ENCODE data around the gene SLC16A2.

DNA sequence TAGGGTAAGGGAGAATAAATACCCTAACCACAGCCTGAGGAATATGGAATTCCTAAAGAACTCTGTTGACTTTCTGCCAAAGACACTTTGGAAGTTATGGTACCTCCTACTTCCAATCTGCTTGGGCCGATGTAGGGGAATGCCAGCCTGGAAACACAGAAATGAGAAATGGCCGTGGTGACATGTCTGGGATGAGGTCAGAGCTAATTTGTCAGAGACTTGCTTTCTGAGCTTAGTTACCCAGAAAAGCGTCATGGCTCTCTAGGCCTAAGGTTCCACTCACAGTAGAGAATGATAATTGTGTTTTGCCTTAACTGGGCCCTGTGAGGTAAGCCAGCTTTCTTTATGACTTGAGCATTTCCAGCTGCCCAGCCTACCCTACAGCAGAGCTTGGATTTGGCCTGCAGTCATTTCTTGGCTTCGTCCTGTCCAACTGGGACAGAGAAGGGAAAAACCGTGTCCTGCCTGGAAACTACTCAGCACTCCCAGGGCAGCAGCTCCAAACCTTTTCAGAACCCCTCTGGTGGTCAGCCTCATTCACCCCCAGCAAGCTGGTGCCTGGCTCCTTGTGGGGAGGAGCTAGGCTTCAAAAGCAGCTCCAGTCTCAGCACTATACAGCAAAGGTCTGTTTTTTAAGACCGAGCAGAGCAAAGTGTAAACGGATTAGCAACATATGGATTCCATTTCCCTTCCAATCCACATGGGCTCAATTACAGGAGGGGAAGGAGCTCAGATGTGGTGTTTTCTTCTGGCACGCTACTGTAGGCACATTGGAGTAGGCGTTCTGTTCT, 100.9 kb downstream of the SLC16A2 start:
- no peak for TF ChIP-seq EZH2 (IDR thresholded peaks at IDR 0.05; ENCODE audit: borderline replicate concordance, low read depth, low read length, severe bottlenecking)
- TF ChIP-seq, protein P1, sequence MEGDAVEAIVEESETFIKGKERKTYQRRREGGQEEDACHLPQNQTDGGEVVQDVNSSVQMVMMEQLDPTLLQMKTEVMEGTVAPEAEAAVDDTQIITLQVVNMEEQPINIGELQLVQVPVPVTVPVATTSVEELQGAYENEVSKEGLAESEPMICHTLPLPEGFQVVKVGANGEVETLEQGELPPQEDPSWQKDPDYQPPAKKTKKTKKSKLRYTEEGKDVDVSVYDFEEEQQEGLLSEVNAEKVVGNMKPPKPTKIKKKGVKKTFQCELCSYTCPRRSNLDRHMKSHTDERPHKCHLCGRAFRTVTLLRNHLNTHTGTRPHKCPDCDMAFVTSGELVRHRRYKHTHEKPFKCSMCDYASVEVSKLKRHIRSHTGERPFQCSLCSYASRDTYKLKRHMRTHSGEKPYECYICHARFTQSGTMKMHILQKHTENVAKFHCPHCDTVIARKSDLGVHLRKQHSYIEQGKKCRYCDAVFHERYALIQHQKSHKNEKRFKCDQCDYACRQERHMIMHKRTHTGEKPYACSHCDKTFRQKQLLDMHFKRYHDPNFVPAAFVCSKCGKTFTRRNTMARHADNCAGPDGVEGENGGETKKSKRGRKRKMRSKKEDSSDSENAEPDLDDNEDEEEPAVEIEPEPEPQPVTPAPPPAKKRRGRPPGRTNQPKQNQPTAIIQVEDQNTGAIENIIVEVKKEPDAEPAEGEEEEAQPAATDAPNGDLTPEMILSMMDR (IDR thresholded peaks at IDR 0.05; ENCODE audit: borderline replicate concordance, extremely low read depth, low read length, poor library complexity, severe bottlenecking), result no peak

Data from DND-41 (cell line).